HG02610 (cell line): ENCODE results near the gene DNAH2.
"Not testable (repeated sequence)": the region's sequence is repeated elsewhere in the genome, so short reads cannot be mapped to it uniquely, and the experiment has no call there.

Experiments used
- ATAC-seq: cut with Tn5 transposase; IDR thresholded peaks from one replicate; pipeline ENCODE4 v1.9.1; 2021; ENCODE audit warnings: mild to moderate bottlenecking, moderate library complexity; ENCODE audit not compliant: unreplicated experiment

DNAH2 gene

DNA sequence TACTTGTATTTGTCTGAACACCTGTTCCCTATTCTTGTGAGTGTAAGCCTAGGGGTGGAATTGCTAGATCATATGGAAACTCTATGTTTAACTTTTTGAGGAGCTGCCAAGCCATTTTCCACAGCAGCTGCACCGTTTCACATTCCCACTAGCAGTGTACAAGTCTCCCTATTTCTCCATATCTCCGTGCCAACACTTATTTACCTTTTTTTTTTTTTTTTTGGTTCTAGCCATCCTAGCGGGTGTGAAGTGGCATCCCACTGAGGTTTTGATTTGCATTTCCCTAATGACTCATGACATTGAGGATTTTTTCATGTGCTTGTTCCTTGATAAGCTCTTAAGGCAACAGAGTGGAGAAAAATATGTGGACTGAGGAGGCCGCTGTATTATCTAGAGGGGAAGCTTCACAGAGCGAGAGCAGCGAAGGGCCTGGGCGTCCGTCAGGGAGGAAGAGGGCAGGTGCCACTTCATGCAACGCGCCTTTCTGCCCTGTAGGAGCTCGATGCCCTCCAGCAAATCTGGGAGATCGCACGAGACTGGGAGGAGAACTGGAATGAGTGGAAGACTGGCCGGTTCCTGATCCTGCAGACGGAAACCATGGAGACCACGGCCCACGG lies 50.0 kb downstream of the DNAH2 start:
- ATAC-seq, result no peak

DNA sequence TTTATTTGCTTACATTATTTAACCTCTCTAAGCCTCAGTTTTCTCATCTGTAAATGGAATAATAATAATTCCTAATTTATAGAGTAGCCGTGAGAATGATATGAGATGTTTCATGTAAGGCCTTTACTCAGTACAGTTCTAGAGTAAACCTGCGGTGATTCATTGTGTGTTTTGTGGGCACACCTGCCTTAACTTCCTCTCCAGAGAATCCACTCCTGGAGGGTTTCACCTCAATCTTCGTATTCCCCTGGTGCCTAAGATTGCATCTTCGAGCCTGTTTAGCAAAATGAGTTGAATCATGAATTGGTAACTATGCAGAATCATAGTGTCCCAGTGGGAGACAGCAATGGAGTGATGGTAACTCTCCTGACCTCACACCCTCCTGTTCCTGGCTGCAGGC lies 52.3 kb downstream of the DNAH2 start:
- no peak for ATAC-seq

DNA sequence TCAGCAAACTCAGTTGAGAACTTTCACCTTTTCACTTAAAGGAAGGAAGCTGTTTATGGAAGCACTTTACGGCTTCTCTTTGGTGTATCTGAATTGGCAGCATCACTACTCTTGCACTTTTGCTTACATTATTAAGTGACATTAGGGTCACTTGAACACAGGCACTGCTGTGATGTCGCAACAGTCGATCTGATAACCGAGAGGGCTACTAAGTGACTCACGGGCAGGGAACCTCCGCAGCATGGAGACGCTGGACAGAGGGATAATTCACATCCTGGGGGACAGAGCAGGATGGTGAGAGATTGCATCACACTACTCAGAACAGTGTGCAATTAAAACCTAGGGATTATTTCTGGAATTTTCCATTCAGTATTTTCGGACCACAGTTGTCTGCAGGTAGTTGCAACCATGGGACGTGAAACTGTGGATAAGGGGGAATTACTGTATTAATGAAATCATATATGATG lies 56.5 kb downstream of the DNAH2 start:
- no peak for ATAC-seq

DNA sequence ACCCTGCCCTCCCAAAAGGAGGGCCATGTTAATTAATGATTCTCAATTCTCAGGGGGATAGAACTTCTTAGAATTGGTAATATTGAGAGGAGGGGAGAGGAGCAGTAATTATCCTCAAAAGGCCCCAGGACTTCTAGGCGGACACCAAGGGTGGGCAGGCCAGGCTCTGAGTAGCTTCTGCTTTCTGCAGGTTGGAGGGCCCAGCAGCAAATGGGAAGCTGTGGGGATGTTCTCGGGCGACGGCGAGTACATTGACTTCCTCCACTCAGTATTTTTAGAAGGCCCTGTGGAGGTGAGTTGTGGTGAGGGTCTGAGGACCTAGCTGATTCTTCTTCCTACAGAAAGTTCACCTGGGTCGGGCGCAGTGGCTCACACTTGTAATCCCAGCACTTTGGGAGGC lies 57.5 kb downstream of the DNAH2 start:
- no peak for ATAC-seq

DNA sequence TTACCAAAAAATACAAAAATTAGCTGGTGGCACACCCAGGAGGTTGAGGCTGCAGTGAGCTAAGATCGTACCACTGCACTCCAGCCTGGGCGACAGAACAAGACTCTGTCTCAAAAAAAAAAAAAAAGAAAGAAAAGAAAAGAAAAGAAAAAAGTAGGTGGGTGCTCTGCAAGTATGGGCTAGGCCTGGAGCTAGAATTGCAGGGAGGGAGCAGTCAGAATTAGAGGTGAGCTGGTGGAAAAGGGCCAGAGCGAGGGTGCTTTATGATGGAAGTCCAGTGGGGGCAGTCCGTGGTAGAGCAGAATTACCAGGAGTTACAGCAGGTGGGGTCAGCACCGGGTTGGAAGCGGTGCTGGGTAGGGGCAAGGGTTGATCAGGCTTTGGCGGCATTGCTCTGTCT lies 59.5 kb downstream of the DNAH2 start:
- no peak for ATAC-seq

DNA sequence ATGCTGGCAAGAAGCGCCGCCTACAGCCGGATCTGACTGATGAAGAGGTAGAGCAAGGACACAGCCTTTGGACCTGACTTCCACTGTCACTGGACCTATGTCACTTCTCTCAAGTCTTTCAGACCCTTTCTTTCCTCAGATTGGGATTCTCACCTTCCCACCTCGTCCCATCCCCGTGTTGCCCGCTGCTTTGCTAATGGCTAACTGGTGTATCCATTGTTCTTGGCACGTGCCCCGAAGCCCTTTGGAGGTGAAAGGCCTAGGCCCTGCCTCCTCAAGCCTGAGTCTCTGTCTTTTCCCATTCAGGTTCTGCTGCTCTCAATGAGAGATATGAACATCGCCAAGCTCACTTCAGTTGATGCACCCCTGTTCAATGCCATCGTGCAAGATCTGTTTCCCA lies 63.2 kb downstream of the DNAH2 start:
- no peak for ATAC-seq

DNA sequence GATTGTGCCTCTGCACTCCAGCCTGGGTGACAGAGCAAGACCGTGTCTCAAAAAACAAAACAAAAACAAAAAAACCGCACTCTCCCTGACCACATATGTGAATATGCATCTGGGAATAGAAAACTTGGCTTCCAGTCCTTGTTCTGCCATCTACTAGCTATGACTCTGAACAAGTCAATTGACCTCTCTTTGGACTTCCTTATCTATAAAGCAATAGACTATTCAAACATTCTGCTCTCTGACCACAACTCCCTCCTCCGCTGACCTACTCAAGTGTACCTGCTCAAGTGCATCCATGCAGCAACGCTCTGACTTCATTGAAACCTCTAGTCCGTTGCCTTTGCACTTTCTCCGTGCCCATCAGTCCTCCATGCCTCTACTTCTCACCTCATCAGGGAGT lies 63.9 kb downstream of the DNAH2 start:
- peak; percentile 75 for ATAC-seq

DNA sequence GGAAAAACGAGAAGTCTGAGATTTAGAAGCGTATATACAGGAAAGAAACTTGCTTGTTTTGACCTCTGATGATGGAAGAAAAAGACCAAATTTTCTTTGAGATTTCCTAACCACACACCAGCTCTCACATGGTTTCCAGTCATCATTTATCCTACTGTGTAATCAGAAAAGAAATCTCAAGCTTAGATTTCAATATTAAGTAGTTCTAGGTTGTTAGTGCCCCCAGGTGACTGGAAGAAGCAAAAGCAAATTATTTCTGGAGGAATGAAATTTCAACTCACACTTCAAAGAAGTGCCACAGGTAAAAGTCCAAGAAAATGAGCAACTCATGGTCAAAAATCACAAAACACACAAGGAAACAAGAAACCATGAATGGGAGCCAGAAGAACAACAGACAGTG lies 64.7 kb downstream of the DNAH2 start:
- no peak for ATAC-seq

DNA sequence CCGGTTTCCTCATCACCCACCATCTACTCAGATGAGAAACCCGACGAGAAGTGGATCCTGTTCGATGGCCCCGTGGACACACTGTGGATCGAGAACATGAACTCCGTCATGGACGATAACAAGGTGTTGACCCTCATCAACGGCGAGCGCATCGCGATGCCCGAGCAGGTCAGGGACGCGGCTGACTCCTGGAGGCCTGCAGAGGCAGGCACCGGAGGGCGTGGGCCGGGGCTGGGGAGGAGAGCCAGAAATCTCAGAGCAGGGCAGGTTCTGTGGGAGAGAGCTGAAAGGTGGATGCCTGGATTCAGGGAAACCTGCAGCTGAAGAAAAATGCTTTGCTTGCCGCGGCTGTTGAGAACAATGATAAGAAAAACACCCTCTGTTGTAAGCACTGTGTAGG lies 69.3 kb downstream of the DNAH2 start:
- no peak for ATAC-seq

DNA sequence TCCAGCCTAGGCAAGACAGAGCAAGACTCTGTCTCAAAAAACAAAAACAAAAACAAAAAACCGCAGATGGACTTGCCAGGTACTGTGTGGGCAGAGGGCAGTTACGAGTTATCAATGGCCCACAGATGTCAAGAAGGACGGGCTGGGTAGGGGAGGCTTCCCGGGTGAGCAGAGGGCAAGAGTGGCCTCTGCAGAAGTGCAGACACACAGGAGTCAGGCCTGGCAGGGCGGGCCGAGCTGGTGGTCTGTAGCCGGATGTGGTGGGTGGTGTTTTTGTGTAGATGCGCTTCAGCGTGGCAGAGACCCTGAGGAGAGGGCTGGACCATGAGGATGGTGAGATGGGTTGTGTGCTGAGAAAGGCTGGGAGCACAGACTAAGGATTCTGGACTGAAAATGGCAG lies 71.6 kb downstream of the DNAH2 start:
- ATAC-seq, result no peak

DNA sequence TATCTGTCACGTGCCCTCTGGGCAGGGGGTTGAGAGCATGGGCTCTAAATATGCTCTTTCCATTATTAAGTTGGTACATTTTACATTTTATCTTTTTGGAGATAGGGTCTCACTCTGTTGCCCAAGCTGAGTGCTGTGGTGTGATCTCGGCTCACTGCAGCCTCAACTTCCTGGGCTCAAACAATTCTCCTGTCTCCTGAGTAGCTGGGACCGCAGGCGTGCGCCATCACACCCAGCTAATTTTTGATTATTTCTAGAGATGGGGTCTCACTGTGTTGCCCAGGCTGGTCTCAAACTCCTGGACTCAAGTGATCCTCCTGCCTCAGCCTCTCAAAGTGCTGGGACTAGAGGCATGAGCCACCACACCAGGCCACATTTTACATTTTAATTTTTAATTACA lies 72.6 kb downstream of the DNAH2 start:
- ATAC-seq, result no peak

DNA sequence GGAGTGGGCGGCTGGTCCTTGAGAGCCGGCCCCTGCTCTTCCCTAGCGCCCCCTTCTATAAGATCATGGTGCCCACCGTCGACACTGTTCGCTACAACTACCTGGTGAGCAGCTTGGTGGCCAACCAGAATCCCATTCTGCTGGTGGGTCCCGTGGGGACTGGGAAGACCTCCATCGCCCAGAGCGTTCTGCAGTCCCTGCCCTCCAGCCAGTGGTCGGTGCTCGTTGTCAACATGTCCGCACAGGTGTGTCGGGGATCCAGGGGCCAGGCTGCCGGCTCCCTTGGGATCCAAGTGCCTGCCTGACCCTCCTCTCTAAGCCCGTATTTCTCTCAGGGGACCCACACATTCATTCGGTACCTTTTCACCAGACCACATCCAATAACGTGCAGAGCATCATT lies 75.1 kb downstream of the DNAH2 start:
- ATAC-seq, result no peak

DNA sequence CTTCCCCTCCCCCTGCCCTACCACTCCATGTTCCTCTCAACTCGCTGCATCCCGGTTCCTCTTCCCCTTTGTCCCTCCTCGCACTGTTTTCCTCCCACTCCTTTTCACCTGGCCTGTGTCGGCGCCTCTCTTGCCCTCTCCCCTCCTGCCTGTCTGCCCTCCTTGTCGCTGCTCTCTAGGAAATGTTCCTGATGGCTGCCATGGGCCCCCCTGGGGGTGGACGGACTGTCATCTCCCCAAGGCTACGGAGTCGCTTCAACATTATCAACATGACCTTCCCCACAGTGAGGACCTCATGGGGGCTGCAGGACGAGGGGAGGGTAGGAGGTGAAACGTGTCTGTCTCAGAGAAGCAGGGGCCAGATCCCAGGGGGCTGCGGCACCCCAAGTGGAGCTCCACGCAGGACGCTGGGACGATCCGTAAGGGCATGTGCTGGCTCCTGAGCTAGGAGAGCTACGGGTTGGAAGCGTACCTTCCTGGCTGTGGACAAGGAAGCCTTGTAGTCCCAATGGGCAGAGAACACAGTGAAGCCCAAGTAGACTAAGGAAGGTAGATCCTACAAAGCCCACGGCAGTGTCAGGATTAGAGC lies 76.6 kb downstream of the DNAH2 start:
- ATAC-seq, result no peak

DNA sequence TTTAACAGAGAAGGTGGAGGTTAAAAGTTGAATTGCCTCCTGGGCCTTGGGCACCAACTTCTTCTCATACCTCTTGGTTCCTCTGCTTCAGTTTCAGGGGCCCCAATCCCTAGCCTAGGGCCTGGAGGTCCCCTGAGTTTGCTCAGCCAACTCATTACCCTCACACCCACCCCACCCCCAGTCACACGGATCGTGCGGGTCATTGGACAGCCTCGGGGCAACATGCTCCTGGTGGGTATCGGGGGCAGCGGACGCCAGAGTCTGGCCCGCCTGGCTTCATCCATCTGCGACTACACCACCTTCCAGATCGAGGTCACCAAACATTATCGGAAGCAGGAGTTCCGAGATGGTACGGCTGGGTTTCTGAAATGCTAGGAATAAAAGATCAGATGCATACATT lies 80.4 kb downstream of the DNAH2 start:
- ATAC-seq, result no peak

DNA sequence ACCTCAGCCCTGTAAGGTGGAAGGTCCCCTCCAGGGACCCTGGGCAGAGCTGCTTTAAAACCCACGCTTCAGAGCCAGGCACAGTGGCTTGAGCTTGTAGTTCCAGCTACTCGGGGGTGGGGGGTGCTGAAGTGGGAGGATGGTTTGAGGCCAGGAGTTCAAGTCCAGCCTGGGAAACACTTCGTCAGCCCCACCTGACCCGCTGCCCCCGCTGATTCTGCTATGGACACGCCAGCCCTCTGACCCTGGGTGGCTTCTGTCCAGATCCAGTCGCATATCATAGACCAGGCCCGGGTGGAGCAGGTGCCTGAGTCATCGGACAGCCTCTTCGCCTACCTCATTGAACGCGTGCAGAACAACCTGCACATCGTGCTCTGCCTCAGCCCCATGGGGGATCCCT lies 81.3 kb downstream of the DNAH2 start:
- ATAC-seq, result no peak

DNA sequence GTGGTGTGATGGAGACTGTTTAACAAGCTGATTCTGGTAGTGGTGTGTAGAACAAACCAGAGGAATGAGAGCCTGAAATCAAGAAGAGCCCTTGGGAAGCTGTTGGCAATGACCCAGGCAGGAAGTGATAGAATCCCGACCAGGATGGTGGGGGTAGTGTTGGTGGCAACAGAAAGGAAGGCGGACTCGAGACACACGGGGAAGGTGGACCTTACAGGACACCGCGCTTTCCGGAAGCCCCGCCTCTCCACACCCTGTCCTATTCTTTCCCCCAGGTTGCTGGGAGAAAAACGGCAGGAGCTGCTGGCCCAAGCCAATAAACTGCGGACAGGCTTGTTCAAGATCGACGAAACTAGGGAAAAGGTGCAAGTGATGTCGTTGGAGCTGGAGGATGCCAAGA lies 86.4 kb downstream of the DNAH2 start:
- ATAC-seq, result no peak

DNA sequence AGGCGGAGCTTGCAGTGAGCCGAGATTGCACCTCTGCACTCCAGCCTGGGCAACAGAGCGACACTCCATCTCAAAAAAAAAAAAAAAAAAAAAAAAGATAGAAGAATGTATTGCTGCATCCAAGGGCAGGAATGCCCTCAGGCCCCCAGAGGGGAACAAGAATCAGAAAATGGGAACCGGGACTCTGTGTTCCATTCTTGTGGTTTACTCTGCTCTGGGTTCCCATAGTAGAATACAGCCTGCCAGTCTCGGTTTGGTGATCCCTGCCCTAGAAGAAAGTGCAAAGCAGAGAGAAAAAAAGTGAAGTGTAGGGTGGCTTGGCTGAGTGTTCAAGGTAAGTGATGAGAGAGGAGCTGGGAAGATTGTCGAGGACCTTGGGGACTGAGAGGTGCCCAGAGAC lies 89.0 kb downstream of the DNAH2 start:
- ATAC-seq, result no peak

DNA sequence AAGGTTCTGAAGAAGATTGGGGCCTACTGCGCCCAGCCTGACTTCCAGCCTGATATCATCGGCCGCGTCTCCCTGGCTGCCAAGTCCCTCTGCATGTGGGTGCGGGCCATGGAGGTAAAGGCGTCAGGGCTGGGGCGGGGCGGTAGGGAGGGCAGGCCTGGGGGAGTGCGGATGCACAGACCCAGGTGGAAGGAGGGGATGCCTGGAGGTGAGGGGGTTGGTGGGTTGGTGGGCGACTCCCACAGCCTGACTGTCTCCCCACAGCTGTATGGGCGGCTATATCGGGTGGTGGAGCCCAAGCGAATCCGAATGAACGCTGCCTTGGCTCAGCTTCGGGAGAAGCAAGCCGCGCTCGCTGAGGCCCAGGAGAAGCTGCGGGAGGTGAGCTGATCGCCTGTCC lies 89.7 kb downstream of the DNAH2 start:
- no peak for ATAC-seq

DNA sequence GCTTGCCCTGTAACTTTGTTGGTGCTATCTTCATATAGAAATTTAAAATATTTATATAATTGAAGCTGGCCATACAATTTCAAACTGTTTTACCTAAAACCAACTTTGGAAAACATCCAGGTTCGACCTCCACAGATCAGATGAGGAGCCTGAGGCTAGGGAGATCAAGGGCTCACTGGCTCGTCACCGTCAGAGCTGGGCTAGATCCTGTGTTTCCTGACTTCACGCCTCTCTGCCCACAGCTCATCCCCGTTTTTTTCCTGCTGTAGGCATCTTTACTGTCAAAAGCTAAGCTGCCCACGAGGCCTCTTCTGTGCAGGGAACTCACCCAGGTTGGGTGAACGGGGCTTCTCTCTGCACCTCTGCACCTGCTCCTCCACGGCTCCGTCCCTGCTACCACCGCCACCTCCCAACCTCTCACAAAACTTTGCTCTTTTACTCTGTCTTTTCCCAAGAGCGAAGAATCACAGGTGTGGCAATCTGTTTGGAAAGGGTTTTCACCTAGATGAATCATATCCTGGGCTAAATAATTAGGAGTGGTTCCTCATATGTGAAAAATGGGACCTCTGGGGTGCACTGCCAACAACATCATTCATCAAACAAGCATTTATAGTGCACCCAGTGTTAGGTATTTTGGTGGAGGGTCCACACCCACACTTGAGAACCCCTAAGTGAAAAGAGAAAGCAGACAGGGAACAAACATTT lies 91.7 kb downstream of the DNAH2 start:
- no peak for ATAC-seq

DNA sequence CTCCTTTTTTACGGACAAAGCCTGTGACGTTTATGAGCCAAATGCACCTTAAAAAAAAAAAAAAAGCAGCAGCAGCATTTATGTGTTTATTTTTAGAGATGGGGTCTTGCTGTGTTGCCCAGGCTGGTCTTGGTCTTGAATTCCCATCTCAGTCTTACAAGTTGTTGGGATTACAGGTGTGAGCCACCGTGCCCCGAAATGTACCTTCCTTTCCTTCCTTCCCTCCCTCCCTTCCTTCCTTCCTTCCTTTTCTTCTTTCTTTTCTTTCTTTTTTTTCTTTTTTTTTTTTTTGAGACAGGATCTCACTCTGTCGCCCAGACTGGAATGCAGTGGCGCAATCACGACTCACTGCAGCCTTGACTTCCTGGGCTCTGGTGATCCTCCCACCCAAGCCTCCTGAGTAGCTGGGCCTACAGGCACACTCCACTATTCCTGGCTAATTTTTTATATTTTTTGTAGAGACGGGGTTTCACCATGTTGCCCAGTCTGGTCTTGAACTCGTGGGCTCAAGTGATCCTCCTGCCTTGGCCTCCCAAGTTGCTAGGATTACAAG lies 92.3 kb downstream of the DNAH2 start:
- not testable (repeated sequence) for ATAC-seq

DNA sequence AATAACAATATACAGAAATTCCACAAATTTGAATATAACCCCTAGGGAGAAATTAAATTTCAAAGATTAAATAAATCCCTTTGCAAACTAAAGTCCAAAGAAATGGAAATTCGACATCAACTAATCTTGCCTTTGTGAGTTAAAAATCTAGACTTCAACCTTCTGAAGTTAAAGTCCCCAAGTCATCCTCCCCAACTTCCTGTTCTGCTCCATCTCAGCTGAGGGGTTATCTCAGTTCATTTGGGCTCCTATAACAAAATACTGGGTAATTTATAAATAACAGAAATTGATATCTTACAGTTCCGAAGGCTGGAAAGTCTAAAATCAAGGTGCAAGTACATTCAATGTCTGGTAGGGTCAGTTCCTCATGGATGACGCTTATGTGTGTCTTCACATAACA lies 93.7 kb downstream of the DNAH2 start:
- ATAC-seq, result no peak

DNA sequence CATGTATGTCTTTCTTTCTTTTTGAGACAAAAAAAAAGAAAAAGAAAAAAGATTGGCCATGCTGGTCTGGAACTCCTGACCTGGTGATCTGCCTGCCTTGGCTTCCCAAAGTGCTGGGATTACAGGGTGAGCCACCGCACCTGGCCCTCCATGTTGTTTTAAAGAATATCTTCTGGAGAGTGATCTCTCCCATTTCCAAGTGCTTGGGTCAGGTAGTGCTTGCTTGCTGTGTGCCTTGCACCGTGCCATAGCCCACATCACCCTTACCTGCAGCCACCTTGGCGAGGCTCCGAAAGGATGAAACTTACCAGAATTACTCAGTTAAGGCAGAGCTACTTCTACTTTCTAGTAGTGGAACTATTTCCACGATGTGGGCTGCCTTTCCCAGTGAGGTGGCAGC lies 97.4 kb downstream of the DNAH2 start:
- ATAC-seq, result no peak
